ENCODE results near the gene METTL9. TPM values are rescaled to one million over a fixed set of nuclear protein-coding genes. Genes with fewer than 3 reads are reported as not detected.

METTL9 gene
- total and polyA plus RNA-seq, 2 experiments from 2014 or later: 72.5 to 152 TPM

GRCh38 chr16:21643785-21644184 is 44.4 kb downstream of the METTL9 start:
- TF ChIP-seq CREB1 (CRISPR knock-in tag; IDR thresholded peaks at IDR 0.05; ENCODE audit: low read depth): no peak
- TF ChIP-seq JUNB (IDR thresholded peaks at IDR 0.05; ENCODE audit: unreplicated experiment): no peak
- TF ChIP-seq EZH2 (IDR thresholded peaks at IDR 0.05; ENCODE audit: low read depth, unreplicated experiment): no peak
- no peak for TF ChIP-seq NANOG (IDR thresholded peaks at IDR 0.05; ENCODE audit: borderline replicate concordance)
- no peak for TF ChIP-seq STAT1 (IDR thresholded peaks at IDR 0.05; ENCODE audit: unreplicated experiment)
- TF ChIP-seq CTCF (conservative IDR thresholded peaks at IDR 0.05; ENCODE audit: low read depth in 2 of 2): no peak
- TF ChIP-seq ZNF331 (CRISPR knock-in tag; IDR thresholded peaks at IDR 0.05; ENCODE audit: low read depth): no peak
- no peak for TF ChIP-seq REST (IDR thresholded peaks at IDR 0.05; ENCODE audit: unreplicated experiment)
- no peak for TF ChIP-seq ZNF462 (CRISPR knock-in tag; IDR thresholded peaks at IDR 0.05)
- no peak for TF ChIP-seq POLR2AphosphoS5 (IDR thresholded peaks at IDR 0.05; ENCODE audit: low read depth)
- no peak for TF ChIP-seq ETS1 (IDR thresholded peaks at IDR 0.05)
- TF ChIP-seq ZNF114 (CRISPR knock-in tag; IDR thresholded peaks at IDR 0.05): no peak
- no peak for TF ChIP-seq EZH2phosphoT487 (IDR thresholded peaks at IDR 0.05; ENCODE audit: unreplicated experiment)
- Histone ChIP-seq H3K4me1 (ENCODE audit: insufficient read depth) (no peaks in the 10 kb centered on the region), H3K27me3 (ENCODE audit: insufficient read depth) (no peaks in the 10 kb centered on the region), H2AFZ (no peak overlapping the region), H3K9me2 (ENCODE audit: insufficient read depth) (no peaks in the 10 kb centered on the region), H3K36me3 (ENCODE audit: insufficient read depth) (no peaks in the 10 kb centered on the region), H3K4me3 (no peak overlapping the region), H3F3A (replicated peaks; ENCODE audit: low read depth) (no peaks in the 10 kb centered on the region), H3K27ac (ENCODE audit: low read depth) (no peak overlapping the region), H4K20me1 (replicated peaks; ENCODE audit: insufficient read depth) (peaks cover 7% of the 10 kb centered on the region), H3K4me2 (no peak overlapping the region), H3K79me2 (replicated peaks; ENCODE audit: insufficient read depth) (peaks cover 38% of the 10 kb centered on the region)
- Mint-ChIP-seq H3K4me1 (peaks cover 3% of the 10 kb centered on the region; the same call in 1 of the 3 replicates), H3K27ac (no peak overlapping the region), H3K4me3 (no peak overlapping the region), H3K9me3 (no peaks in the 10 kb centered on the region), H3K27me3 (ENCODE audit: insufficient read depth, low read depth, poor library complexity) (no peaks in the 10 kb centered on the region), H3K36me3 (ENCODE audit: low read depth) (no peaks in the 10 kb centered on the region)
- DNase-seq (ENCODE audit: low spot score): no peak
- no peak for ATAC-seq

Measured in GM23338 (cell line).